ENCODE data around the gene UBA3.

The UBA3 gene

GRCh38 chr3:69094467-69095205 is 14.5 kb upstream of the UBA3 start:
- DNase-seq (ENCODE audit: extremely low read depth, low read depth): no peak
- no peak overlapping the region for H3K4me3 ChIP-seq (replicated peaks; ENCODE audit: low read depth, low read length)
- TF ChIP-seq CTCF (IDR thresholded peaks at IDR 0.05; ENCODE audit: low read depth, low read length, missing control alignments): no peak

GRCh38 chr3:69092030-69092516 is 11.9 kb upstream of the UBA3 start:
- H3K4me3 ChIP-seq (replicated peaks; ENCODE audit: low read depth, low read length): no peak overlapping the region
- TF ChIP-seq CTCF (IDR thresholded peaks at IDR 0.05; ENCODE audit: low read depth, low read length, missing control alignments): no peak
- no peak for DNase-seq (ENCODE audit: extremely low read depth, low read depth)

GRCh38 chr3:69091389-69092029 is 11.3 kb upstream of the UBA3 start:
- no peak for DNase-seq (ENCODE audit: extremely low read depth, low read depth)
- no peak overlapping the region for H3K4me3 ChIP-seq (replicated peaks; ENCODE audit: low read depth, low read length)
- no peak for TF ChIP-seq CTCF (IDR thresholded peaks at IDR 0.05; ENCODE audit: low read depth, low read length, missing control alignments)

- no peak for TF ChIP-seq CTCF (IDR thresholded peaks at IDR 0.05; ENCODE audit: low read depth, low read length, missing control alignments)
- no peak overlapping the region for H3K4me3 ChIP-seq (replicated peaks; ENCODE audit: low read depth, low read length)
- DNase-seq (ENCODE audit: extremely low read depth, low read depth): no peak
Observed at GRCh38 chr3:69090021-69090420, 9.9 kb upstream of the UBA3 start.

GRCh38 chr3:69088063-69088462 is 7.9 kb upstream of the UBA3 start:
- no peak for DNase-seq (ENCODE audit: extremely low read depth, low read depth)
- TF ChIP-seq CTCF (IDR thresholded peaks at IDR 0.05; ENCODE audit: low read depth, low read length, missing control alignments): no peak
- no peak overlapping the region for H3K4me3 ChIP-seq (replicated peaks; ENCODE audit: low read depth, low read length)

- TF ChIP-seq CTCF (IDR thresholded peaks at IDR 0.05; ENCODE audit: low read depth, low read length, missing control alignments): no peak
- H3K4me3 ChIP-seq (replicated peaks; ENCODE audit: low read depth, low read length): peak overlapping the region; percentile 79
- no peak for DNase-seq (ENCODE audit: extremely low read depth, low read depth)
Observed at GRCh38 chr3:69087030-69087791, 7.0 kb upstream of the UBA3 start.

Data from HFF-Myc (cell line).